GM23338 (cell line): ENCODE measurements around the gene TMEM151B. TPM values are rescaled to one million over a fixed set of nuclear protein-coding genes. Genes with fewer than 3 reads are reported as not detected.

ENCODE experiments used
- ATAC-seq: fragments of 200-7000 bp; cut with Tn5 transposase; 3 replicates; pipeline ENCODE4 v1.9.1; 2020
- DNase-seq: peaks from one replicate; pipeline ENCODE4 v3.0.0-alpha.2; 2015; ENCODE audit warnings: low spot score
- H2AFZ ChIP-seq: fragments of 200-600 bp; sonication (generic); 2 replicates; pipeline ENCODE4 v1.8.0; 2016; ENCODE audit warnings: antibody characterized with exemption, mild to moderate bottlenecking, moderate library complexity
- H3F3A ChIP-seq: fragments of 200-600 bp; sonication (generic); replicated peaks from 2 replicates; pipeline ENCODE4 v1.8.0; 2017; ENCODE audit warnings: antibody characterized with exemption, mixed run types, low read depth
- H3K27ac ChIP-seq: fragments of 200-600 bp; sonication (generic); 2 replicates; pipeline ENCODE4 v1.6.1; 2016; ENCODE audit warnings: low read depth
- H3K27me3 ChIP-seq: fragments of 200-600 bp; sonication (generic); 2 replicates; pipeline ENCODE4 v1.8.0; 2016; ENCODE audit warnings: mild to moderate bottlenecking, mixed run types, moderate library complexity; ENCODE audit not compliant: insufficient read depth
- H3K36me3 ChIP-seq: fragments of 200-600 bp; sonication (generic); 2 replicates; pipeline ENCODE4 v1.8.0; 2016; ENCODE audit warnings: mild to moderate bottlenecking; ENCODE audit not compliant: insufficient read depth
- H3K4me1 ChIP-seq: fragments of 200-600 bp; sonication (generic); 2 replicates; pipeline ENCODE4 v1.8.0; 2016; ENCODE audit warnings: mild to moderate bottlenecking, moderate library complexity; ENCODE audit not compliant: insufficient read depth
- H3K4me2 ChIP-seq: fragments of 200-600 bp; sonication (generic); 2 replicates; pipeline ENCODE4 v1.7.1; 2017; ENCODE audit warnings: mixed run types
- H3K4me3 ChIP-seq: fragments of 200-600 bp; sonication (generic); 2 replicates; pipeline ENCODE4 v1.6.1; 2016; ENCODE audit warnings: mixed run types
- H3K79me2 ChIP-seq: fragments of 200-600 bp; sonication (generic); replicated peaks from 2 replicates; pipeline ENCODE4 v1.8.0; 2017; ENCODE audit warnings: mild to moderate bottlenecking; ENCODE audit not compliant: insufficient read depth
- H3K9me2 ChIP-seq: fragments of 200-600 bp; sonication (generic); 2 replicates; pipeline ENCODE4 v1.8.0; 2017; ENCODE audit not compliant: insufficient read depth
- H4K20me1 ChIP-seq: fragments of 200-600 bp; sonication (generic); replicated peaks from 2 replicates; pipeline ENCODE4 v1.8.0; 2017; ENCODE audit warnings: mild to moderate bottlenecking; ENCODE audit not compliant: insufficient read depth
- H3K27ac Mint-ChIP-seq: 2 replicates; pipeline ENCODE4 v1.8.0; 2020; ENCODE audit warnings: inconsistent platforms, mild to moderate bottlenecking, moderate library complexity, mixed read lengths
- H3K27me3 Mint-ChIP-seq: 3 replicates; pipeline ENCODE4 v1.8.0; 2022; ENCODE audit warnings: low read depth, mild to moderate bottlenecking, moderate library complexity, mixed read lengths, inconsistent platforms; ENCODE audit not compliant: insufficient read depth, poor library complexity
- H3K36me3 Mint-ChIP-seq: 3 replicates; pipeline ENCODE4 v1.8.0; 2021; ENCODE audit warnings: low read depth, mild to moderate bottlenecking, inconsistent platforms, moderate library complexity, mixed read lengths
- H3K4me1 Mint-ChIP-seq: 3 replicates; pipeline ENCODE4 v1.8.0; 2020; ENCODE audit warnings: mild to moderate bottlenecking, inconsistent platforms, mixed read lengths
- H3K4me3 Mint-ChIP-seq: 3 replicates; pipeline ENCODE4 v1.8.0; 2021; ENCODE audit warnings: moderate library complexity, mild to moderate bottlenecking, inconsistent platforms, mixed read lengths
- H3K9me3 Mint-ChIP-seq: 3 replicates; pipeline ENCODE4 v1.8.0; 2020; ENCODE audit warnings: moderate library complexity, mild to moderate bottlenecking, inconsistent platforms, mixed read lengths
- CREB1 ChIP-seq: fragments of 250-450 bp; sonication (Bioruptor Pico); IDR thresholded peaks from 2 replicates; pipeline ENCODE4 v1.5.0; 2020; ENCODE audit warnings: low read depth, mild to moderate bottlenecking, moderate library complexity
- EZH2 ChIP-seq: fragments of 200-600 bp; sonication (generic); IDR thresholded peaks from one replicate; pipeline ENCODE4 v1.8.0; 2017; ENCODE audit warnings: antibody characterized with exemption, mild to moderate bottlenecking, low read depth; ENCODE audit not compliant: unreplicated experiment
- EZH2phosphoT487 ChIP-seq: fragments of 200-600 bp; sonication (generic); IDR thresholded peaks from one replicate; pipeline ENCODE4 v1.8.1; 2018; ENCODE audit warnings: antibody characterized with exemption; ENCODE audit not compliant: unreplicated experiment
- STAT1 ChIP-seq: IDR thresholded peaks from one replicate; pipeline ENCODE4 v1.6.1; 2016; ENCODE audit warnings: antibody characterized with exemption; ENCODE audit not compliant: unreplicated experiment
- ZNF331 ChIP-seq: fragments of 250-450 bp; sonication (Bioruptor Pico); IDR thresholded peaks from 2 replicates; pipeline ENCODE4 v1.5.0; 2020; ENCODE audit warnings: low read depth, mild to moderate bottlenecking, moderate library complexity
- polyA plus RNA-seq: library from polyadenylated mRNA; unstranded; fragments of >200 nt; fragmentation: Nextera tagmentation; extraction: Ambion mirVana; gene quantifications from 2 replicates; pipeline ENCODE4 v1.2.1, GENCODE V29; 2016
- total RNA-seq: library from RNA; depleted of rRNA; stranded (reverse); fragments of >200 nt; shearing (Covaris generic); gene quantifications from 2 replicates; pipeline ENCODE4 v1.2.3, GENCODE V29; 2014
- TF ChIP-seq, protein P1 (sequence below): IDR thresholded peaks from 2 replicates; pipeline ENCODE4 v1.6.1; 2016; ENCODE audit warnings: antibody characterized with exemption
- TF ChIP-seq, protein P2 (sequence below): fragments of 250-450 bp; sonication (Bioruptor Pico); IDR thresholded peaks from 2 replicates; pipeline ENCODE4 v1.5.0; 2020; ENCODE audit warnings: mild to moderate bottlenecking, moderate library complexity

Gene TMEM151B
- total and polyA plus RNA-seq, 2 experiments from 2014 or later, result 0.91 to 14.6 TPM

DNA sequence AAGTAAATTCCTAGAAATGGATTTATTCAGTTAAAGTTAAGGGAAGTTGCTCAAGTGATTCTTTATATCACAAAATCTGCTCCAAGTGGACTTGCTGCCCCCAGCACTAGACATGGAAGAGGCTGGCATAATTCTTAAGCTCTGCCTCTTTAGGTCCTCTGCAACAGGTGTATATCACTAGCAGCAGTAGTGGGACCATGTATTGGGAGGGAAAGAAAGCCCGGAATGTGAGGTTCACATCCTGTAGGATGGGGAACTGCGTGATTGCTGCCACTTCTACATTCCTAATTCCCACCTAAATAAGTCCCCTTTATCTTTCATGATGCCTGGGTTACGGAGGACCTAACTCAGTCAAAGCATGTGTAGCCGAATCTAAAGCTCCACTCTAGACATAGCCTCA, 85.4 kb downstream of the TMEM151B start:
- ATAC-seq (no peak), DNase-seq (no peak)
- H3K27me3 Mint-ChIP-seq, result peaks cover 4% of the 10 kb centered on the region
- Histone ChIP-seq H3K27ac (no peak overlapping the region), H3K79me2 (no peaks in the 10 kb centered on the region), H4K20me1 (no peaks in the 10 kb centered on the region), H3K27me3 (no peaks in the 10 kb centered on the region), H3F3A (no peaks in the 10 kb centered on the region), H3K4me2 (no peak overlapping the region), H3K9me2 (no peaks in the 10 kb centered on the region), H2AFZ (no peak overlapping the region), H3K4me3 (no peak overlapping the region), H3K36me3 (no peaks in the 10 kb centered on the region), H3K4me1 (peaks cover under 1% of the 10 kb centered on the region; the same call in 1 of the 2 replicates)
- H3K4me1 Mint-ChIP-seq, result peaks cover 1% of the 10 kb centered on the region; the same call in 1 of the 3 replicates
- H3K9me3 Mint-ChIP-seq, result no peaks in the 10 kb centered on the region; the same call in 2 of the 3 replicates
- no peak overlapping the region for H3K27ac Mint-ChIP-seq
- no peak overlapping the region for H3K4me3 Mint-ChIP-seq
- TF ChIP-seq EZH2phosphoT487 (no peak), STAT1 (no peak), CREB1 (no peak), EZH2 (no peak), ZNF331 (CRISPR knock-in tag) (no peak)
- TF ChIP-seq, protein P1, sequence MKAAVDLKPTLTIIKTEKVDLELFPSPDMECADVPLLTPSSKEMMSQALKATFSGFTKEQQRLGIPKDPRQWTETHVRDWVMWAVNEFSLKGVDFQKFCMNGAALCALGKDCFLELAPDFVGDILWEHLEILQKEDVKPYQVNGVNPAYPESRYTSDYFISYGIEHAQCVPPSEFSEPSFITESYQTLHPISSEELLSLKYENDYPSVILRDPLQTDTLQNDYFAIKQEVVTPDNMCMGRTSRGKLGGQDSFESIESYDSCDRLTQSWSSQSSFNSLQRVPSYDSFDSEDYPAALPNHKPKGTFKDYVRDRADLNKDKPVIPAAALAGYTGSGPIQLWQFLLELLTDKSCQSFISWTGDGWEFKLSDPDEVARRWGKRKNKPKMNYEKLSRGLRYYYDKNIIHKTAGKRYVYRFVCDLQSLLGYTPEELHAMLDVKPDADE, result no peak
- TF ChIP-seq, protein P2, sequence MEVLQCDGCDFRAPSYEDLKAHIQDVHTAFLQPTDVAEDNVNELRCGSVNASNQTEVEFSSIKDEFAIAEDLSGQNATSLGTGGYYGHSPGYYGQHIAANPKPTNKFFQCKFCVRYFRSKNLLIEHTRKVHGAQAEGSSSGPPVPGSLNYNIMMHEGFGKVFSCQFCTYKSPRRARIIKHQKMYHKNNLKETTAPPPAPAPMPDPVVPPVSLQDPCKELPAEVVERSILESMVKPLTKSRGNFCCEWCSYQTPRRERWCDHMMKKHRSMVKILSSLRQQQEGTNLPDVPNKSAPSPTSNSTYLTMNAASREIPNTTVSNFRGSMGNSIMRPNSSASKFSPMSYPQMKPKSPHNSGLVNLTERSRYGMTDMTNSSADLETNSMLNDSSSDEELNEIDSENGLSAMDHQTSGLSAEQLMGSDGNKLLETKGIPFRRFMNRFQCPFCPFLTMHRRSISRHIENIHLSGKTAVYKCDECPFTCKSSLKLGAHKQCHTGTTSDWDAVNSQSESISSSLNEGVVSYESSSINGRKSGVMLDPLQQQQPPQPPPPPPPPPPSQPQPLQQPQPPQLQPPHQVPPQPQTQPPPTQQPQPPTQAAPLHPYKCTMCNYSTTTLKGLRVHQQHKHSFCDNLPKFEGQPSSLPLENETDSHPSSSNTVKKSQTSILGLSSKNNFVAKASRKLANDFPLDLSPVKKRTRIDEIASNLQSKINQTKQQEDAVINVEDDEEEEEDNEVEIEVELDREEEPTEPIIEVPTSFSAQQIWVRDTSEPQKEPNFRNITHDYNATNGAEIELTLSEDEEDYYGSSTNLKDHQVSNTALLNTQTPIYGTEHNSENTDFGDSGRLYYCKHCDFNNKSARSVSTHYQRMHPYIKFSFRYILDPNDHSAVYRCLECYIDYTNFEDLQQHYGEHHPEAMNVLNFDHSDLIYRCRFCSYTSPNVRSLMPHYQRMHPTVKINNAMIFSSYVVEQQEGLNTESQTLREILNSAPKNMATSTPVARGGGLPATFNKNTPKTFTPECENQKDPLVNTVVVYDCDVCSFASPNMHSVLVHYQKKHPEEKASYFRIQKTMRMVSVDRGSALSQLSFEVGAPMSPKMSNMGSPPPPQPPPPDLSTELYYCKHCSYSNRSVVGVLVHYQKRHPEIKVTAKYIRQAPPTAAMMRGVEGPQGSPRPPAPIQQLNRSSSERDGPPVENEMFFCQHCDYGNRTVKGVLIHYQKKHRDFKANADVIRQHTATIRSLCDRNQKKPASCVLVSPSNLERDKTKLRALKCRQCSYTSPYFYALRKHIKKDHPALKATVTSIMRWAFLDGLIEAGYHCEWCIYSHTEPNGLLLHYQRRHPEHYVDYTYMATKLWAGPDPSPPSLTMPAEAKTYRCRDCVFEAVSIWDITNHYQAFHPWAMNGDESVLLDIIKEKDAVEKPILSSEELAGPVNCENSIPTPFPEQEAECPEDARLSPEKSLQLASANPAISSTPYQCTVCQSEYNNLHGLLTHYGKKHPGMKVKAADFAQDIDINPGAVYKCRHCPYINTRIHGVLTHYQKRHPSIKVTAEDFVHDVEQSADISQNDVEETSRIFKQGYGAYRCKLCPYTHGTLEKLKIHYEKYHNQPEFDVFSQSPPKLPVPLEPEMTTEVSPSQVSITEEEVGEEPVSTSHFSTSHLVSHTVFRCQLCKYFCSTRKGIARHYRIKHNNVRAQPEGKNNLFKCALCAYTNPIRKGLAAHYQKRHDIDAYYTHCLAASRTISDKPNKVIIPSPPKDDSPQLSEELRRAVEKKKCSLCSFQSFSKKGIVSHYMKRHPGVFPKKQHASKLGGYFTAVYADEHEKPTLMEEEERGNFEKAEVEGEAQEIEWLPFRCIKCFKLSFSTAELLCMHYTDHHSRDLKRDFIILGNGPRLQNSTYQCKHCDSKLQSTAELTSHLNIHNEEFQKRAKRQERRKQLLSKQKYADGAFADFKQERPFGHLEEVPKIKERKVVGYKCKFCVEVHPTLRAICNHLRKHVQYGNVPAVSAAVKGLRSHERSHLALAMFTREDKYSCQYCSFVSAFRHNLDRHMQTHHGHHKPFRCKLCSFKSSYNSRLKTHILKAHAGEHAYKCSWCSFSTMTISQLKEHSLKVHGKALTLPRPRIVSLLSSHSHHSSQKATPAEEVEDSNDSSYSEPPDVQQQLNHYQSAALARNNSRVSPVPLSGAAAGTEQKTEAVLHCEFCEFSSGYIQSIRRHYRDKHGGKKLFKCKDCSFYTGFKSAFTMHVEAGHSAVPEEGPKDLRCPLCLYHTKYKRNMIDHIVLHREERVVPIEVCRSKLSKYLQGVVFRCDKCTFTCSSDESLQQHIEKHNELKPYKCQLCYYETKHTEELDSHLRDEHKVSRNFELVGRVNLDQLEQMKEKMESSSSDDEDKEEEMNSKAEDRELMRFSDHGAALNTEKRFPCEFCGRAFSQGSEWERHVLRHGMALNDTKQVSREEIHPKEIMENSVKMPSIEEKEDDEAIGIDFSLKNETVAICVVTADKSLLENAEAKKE, result no peak
- H3K36me3 Mint-ChIP-seq, result no peaks in the 10 kb centered on the region
